Thymus (tissue), 14 donors: ENCODE data around the gene CYLC1. TPM values are rescaled to one million over a fixed set of nuclear protein-coding genes. Genes with fewer than 3 reads are reported as not detected.

ENCODE experiments used
- DNase-seq, 9 donors: peaks; one replicate each; pipeline ENCODE4 v3.0.0-alpha.2; 2013; ENCODE audit warnings: low spot score in 9 of 9, low read depth in 6 of 9, missing footprints in 1 of 9
- H3K27ac ChIP-seq, 2 donors: one replicate each; pipeline ENCODE4 v1.5.1; 2013; ENCODE audit warnings: control low read depth in 1 of 2, low read depth in 1 of 2, low read length in 1 of 2, mild to moderate bottlenecking in 1 of 2, moderate library complexity in 1 of 2
- H3K27me3 ChIP-seq, 2 donors: one replicate each; pipeline ENCODE4 v1.5.1; 2013; ENCODE audit warnings: low read length in 1 of 2; ENCODE audit not compliant: control insufficient read depth in 2 of 2, insufficient read depth in 1 of 2
- H3K36me3 ChIP-seq, 2 donors: one replicate each; pipeline ENCODE4 v1.5.1; 2013; ENCODE audit warnings: low read length in 1 of 2, mild to moderate bottlenecking in 1 of 2, moderate library complexity in 1 of 2; ENCODE audit not compliant: control insufficient read depth in 2 of 2, insufficient read depth in 2 of 2
- H3K4me1 ChIP-seq, 2 donors: one replicate each; pipeline ENCODE4 v1.5.1; 2013; ENCODE audit warnings: low read length in 2 of 2; ENCODE audit not compliant: control insufficient read depth in 2 of 2, insufficient read depth in 2 of 2
- H3K4me3 ChIP-seq, 2 donors: one replicate each; pipeline ENCODE4 v1.5.1; 2013; ENCODE audit warnings: low read length in 2 of 2, control low read depth in 1 of 2, mild to moderate bottlenecking in 1 of 2
- H3K9me3 ChIP-seq, 2 donors: one replicate each; pipeline ENCODE4 v1.5.1; 2013; ENCODE audit warnings: low read length in 1 of 2, mild to moderate bottlenecking in 1 of 2; ENCODE audit not compliant: control insufficient read depth in 2 of 2, insufficient read depth in 1 of 2
- WGBS: extraction: QIAGEN DNeasy Blood & Tissue Kit; methylation state at CpG from one replicate; pipeline ENCODE4 v1.1.7; 2013; 5-methylcytosine and 5-hydroxymethylcytosine counted together
- long read RNA-seq, 10 donors: transcript quantifications; one replicate each; lab custom pipeline, GENCODE V29; 2026
- polyA plus RNA-seq: library from polyadenylated mRNA; stranded (reverse); fragments of 200-250 nt; gene quantifications from one replicate; pipeline ENCODE4 v1.2.3, GENCODE V29; 2013
- total RNA-seq: library from RNA; stranded (reverse); fragments of 120-200 nt; gene quantifications from one replicate; pipeline ENCODE4 v1.2.4, GENCODE V29; 2013
- donor health status: healthy.

CYLC1 gene
- total RNA-seq (not detected), polyA plus RNA-seq (under 0.01 TPM)
- long read RNA-seq, donor 1: 0 reads
- long read RNA-seq, donor 2: 0 reads
- long read RNA-seq, donor 3: 0 reads
- long read RNA-seq, donor 4: 0 reads
- long read RNA-seq, donor 5: 0 reads
- long read RNA-seq, donor 6: 0 reads
- long read RNA-seq, donor 7: 0 reads
- long read RNA-seq, donor 8: 0 reads
- long read RNA-seq, donor 9: 0 reads
- long read RNA-seq, donor 10: 0 reads

GRCh38 chrX:83860846-83861245, at the start of gene CYLC1:
Gene CYLC1 (plus strand): TSS chrX:83861146. CDS start chrX:83861183, 37 bp downstream.
- no peak for DNase-seq
- Histone ChIP-seq H3K9me3 (no peaks in the 10 kb centered on the region), H3K27ac (no peak within 1 kb of the TSS), H3K4me3 (no peak within 1 kb of the TSS), H3K27me3 (no peaks in the 10 kb centered on the region), H3K4me1 (no peaks in the 10 kb centered on the region), H3K36me3 (no peaks in the 10 kb centered on the region)
- WGBS: 65% methylated on average over 1 of the region's 1 CpG

- H3K27me3 ChIP-seq: no peaks in the 10 kb centered on the region
- H3K4me3 ChIP-seq: no peak overlapping the region
- no peaks in the 10 kb centered on the region for H3K36me3 ChIP-seq
- WGBS: 89% methylated on average over 3 of the region's 3 CpGs
- H3K27ac ChIP-seq: no peak overlapping the region
- H3K4me1 ChIP-seq: no peaks in the 10 kb centered on the region
- no peak for DNase-seq
- H3K9me3 ChIP-seq: peaks cover 0 to 9% of the 10 kb centered on the region in 2 donors
Measured at GRCh38 chrX:83819304-83819703, 41.6 kb upstream of the CYLC1 start.

- 4% methylated on average over 4 of the region's 4 CpGs for WGBS
Measured at GRCh38 chrX:83829874-83830273, 31.1 kb upstream of the CYLC1 start.

GRCh38 chrX:83845397-83845796, 15.5 kb upstream of the CYLC1 start:
- Histone ChIP-seq H3K9me3 (no peaks in the 10 kb centered on the region), H3K4me1 (no peaks in the 10 kb centered on the region), H3K4me3 (no peak overlapping the region), H3K27ac (no peak overlapping the region), H3K27me3 (no peaks in the 10 kb centered on the region), H3K36me3 (no peaks in the 10 kb centered on the region)
- 24% methylated on average over 2 of the region's 2 CpGs for WGBS
- peak in 3 of 9 donors; percentile 0 to 5 (median 4) for DNase-seq

More at GRCh38 chrX:83829874-83830273, 31.1 kb upstream of the CYLC1 start:
- no peak overlapping the region for H3K27ac ChIP-seq
- H3K9me3 ChIP-seq: no peaks in the 10 kb centered on the region
- DNase-seq: no peak
- no peak overlapping the region for H3K4me3 ChIP-seq
- H3K36me3 ChIP-seq: no peaks in the 10 kb centered on the region
- no peaks in the 10 kb centered on the region for H3K27me3 ChIP-seq
- H3K4me1 ChIP-seq: no peaks in the 10 kb centered on the region

GRCh38 chrX:83847339-83847738, 13.6 kb upstream of the CYLC1 start:
- H3K4me3 ChIP-seq: no peak overlapping the region
- no peaks in the 10 kb centered on the region for H3K4me1 ChIP-seq
- no peak for DNase-seq
- H3K27ac ChIP-seq: no peak overlapping the region
- no peaks in the 10 kb centered on the region for H3K27me3 ChIP-seq
- no peaks in the 10 kb centered on the region for H3K9me3 ChIP-seq
- H3K36me3 ChIP-seq: no peaks in the 10 kb centered on the region
- WGBS: 95% methylated on average over 5 of the region's 5 CpGs

DNA sequence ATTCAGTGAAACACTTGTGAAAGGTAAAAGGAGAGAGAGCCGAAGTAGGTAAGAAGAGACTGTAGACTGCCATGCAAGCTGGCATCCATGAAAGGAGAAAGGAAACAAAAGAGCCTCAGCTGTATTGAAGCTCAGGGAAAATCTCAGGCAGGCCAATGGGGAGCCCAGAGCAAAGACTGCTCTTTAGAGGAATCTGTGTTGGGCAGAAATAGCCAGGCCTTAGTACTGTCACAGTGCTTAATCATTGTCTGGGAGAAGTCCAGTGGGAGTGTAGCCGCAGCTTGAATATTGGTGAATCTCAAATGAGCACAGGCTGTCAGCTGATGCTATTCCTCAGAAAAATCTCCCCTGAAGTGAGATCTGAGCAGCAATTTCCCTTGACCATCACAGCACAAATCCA, 27.6 kb downstream of the CYLC1 start:
- Histone ChIP-seq H3K4me3 (no peak overlapping the region), H3K9me3 (no peaks in the 10 kb centered on the region), H3K36me3 (no peaks in the 10 kb centered on the region), H3K27ac (no peak overlapping the region), H3K4me1 (no peaks in the 10 kb centered on the region), H3K27me3 (no peaks in the 10 kb centered on the region)
- WGBS: 97% methylated on average over 2 of the region's 2 CpGs
- DNase-seq: no peak

- Histone ChIP-seq H3K27me3 (no peaks in the 10 kb centered on the region), H3K9me3 (no peaks in the 10 kb centered on the region), H3K27ac (no peak overlapping the region), H3K4me3 (no peak overlapping the region), H3K36me3 (no peaks in the 10 kb centered on the region), H3K4me1 (no peaks in the 10 kb centered on the region)
- WGBS: 92% methylated on average over 12 of the region's 12 CpGs
- DNase-seq: no peak
Measured at GRCh38 chrX:83892433-83892832, 31.5 kb downstream of the CYLC1 start.

DNA sequence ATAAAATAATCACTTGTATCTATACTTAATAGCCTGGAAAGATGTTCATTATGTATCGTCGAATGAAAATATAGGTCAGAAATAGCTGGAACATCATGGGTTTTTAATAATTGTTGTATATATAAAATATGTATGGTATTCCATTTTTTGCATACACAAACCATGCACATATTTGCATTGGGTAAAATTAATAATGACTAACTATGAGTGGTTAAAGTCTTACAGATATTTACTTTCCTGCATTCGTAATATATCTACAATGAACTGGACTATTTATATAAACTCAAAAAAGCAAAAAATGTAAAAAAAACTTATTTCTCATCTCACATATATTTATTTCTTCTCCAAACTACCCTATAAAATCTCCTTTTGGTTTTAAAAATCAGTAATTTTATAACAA, 46.0 kb downstream of the CYLC1 start:
- 94% methylated on average over 3 of the region's 3 CpGs for WGBS
- DNase-seq: no peak

GRCh38 chrX:83916525-83916924, 55.6 kb downstream of the CYLC1 start:
- H3K4me1 ChIP-seq: no peaks in the 10 kb centered on the region
- 47% methylated on average over 2 of the region's 2 CpGs for WGBS
- H3K9me3 ChIP-seq: no peaks in the 10 kb centered on the region
- H3K4me3 ChIP-seq: no peak overlapping the region
- H3K36me3 ChIP-seq: no peaks in the 10 kb centered on the region
- DNase-seq: no peak
- no peaks in the 10 kb centered on the region for H3K27me3 ChIP-seq
- H3K27ac ChIP-seq: no peak overlapping the region

More for the DNA sequence above, 46.0 kb downstream of the CYLC1 start:
- H3K27me3 ChIP-seq: no peaks in the 10 kb centered on the region
- H3K36me3 ChIP-seq: no peaks in the 10 kb centered on the region
- H3K4me1 ChIP-seq: no peaks in the 10 kb centered on the region
- H3K9me3 ChIP-seq: no peaks in the 10 kb centered on the region
- no peak overlapping the region for H3K27ac ChIP-seq
- H3K4me3 ChIP-seq: no peak overlapping the region
